Sigmoid colon (tissue), 3 donors: Measurements from ENCODE around the gene METTL8.

Experiments
- POLR2A ChIP-seq, 2 donors: fragments of 450-650 bp; IDR thresholded peaks; one replicate each; pipeline ENCODE4 v1.6.1; 2016; ENCODE audit warnings: antibody characterized with exemption in 2 of 2, mild to moderate bottlenecking in 2 of 2, moderate library complexity in 2 of 2
- TF ChIP-seq, protein P1 (sequence below), 4 experiments: fragments of 450-650 bp in 3 of 4; fragments of 200-600 bp in 1 of 4; IDR thresholded peaks; one replicate each; pipeline ENCODE4 v1.5.1; 2016 to 2019; ENCODE audit warnings: antibody characterized with exemption in 4 of 4, mild to moderate bottlenecking in 3 of 4, moderate library complexity in 2 of 4

DNA sequence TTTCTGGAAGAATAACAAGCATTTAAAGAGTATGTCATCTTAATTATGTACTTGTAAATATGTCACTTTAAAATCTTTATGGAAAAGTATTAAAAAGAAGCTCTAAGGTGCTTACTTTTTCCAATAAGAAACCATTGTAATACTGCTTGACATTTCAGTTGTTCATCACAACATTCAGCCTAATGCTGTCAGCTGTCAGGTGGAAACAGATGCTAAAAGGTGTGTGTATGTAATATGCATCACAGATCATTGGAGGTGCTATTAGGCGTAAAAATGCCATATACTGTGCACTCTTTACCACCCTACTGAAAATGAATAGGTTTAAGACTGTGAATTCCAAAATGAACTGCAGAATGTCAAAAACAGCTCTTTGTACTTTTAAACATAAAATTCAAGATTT, 40.3 kb downstream of the METTL8 start:
- TF ChIP-seq, protein P1, sequence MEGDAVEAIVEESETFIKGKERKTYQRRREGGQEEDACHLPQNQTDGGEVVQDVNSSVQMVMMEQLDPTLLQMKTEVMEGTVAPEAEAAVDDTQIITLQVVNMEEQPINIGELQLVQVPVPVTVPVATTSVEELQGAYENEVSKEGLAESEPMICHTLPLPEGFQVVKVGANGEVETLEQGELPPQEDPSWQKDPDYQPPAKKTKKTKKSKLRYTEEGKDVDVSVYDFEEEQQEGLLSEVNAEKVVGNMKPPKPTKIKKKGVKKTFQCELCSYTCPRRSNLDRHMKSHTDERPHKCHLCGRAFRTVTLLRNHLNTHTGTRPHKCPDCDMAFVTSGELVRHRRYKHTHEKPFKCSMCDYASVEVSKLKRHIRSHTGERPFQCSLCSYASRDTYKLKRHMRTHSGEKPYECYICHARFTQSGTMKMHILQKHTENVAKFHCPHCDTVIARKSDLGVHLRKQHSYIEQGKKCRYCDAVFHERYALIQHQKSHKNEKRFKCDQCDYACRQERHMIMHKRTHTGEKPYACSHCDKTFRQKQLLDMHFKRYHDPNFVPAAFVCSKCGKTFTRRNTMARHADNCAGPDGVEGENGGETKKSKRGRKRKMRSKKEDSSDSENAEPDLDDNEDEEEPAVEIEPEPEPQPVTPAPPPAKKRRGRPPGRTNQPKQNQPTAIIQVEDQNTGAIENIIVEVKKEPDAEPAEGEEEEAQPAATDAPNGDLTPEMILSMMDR (IDR thresholded peaks at IDR 0.05) = no peak
- TF ChIP-seq POLR2A (IDR thresholded peaks at IDR 0.05) = no peak
